G401.6 (cell line): ENCODE data around the gene PPP2R2D.
"Not testable (repeated sequence)": the region's sequence is repeated elsewhere in the genome, so short reads cannot be mapped to it uniquely, and the experiment has no call there.

ENCODE experiments used
- FAIRE-seq: peaks from 2 replicates; lab custom pipeline; 2012; peaks lifted over from hg19 to GRCh38; lab: Jason Lieb, UNC

Gene PPP2R2D

GRCh38 chr10:131868436-131868835 is 32.4 kb upstream of the PPP2R2D start:
- FAIRE-seq, result no peak

- no peak for FAIRE-seq
Measured at GRCh38 chr10:131869344-131869743, 31.5 kb upstream of the PPP2R2D start.

GRCh38 chr10:131870411-131870810 is 30.4 kb upstream of the PPP2R2D start:
- FAIRE-seq, result no peak

GRCh38 chr10:131870831-131871672 is 29.8 kb upstream of the PPP2R2D start:
- FAIRE-seq, result no peak

- FAIRE-seq, result no peak
Measured at GRCh38 chr10:131871673-131872005, 29.2 kb upstream of the PPP2R2D start.

GRCh38 chr10:131872011-131872826 is 28.6 kb upstream of the PPP2R2D start:
- FAIRE-seq, result no peak

- FAIRE-seq, result no peak
Measured at GRCh38 chr10:131872827-131873375, 27.9 kb upstream of the PPP2R2D start.

- FAIRE-seq, result no peak
Measured at GRCh38 chr10:131874991-131875451, 25.8 kb upstream of the PPP2R2D start.

GRCh38 chr10:131875501-131875900 is 25.3 kb upstream of the PPP2R2D start:
- FAIRE-seq, result no peak

- no peak for FAIRE-seq
Measured at GRCh38 chr10:131876017-131876416, 24.8 kb upstream of the PPP2R2D start.

GRCh38 chr10:131876508-131876907 is 24.3 kb upstream of the PPP2R2D start:
- no peak for FAIRE-seq

- no peak for FAIRE-seq
Measured at GRCh38 chr10:131880016-131880590, 20.7 kb upstream of the PPP2R2D start.

- no peak for FAIRE-seq
Measured at GRCh38 chr10:131881104-131881880, 19.5 kb upstream of the PPP2R2D start.

- FAIRE-seq, result no peak
Measured at GRCh38 chr10:131882151-131882550, 18.7 kb upstream of the PPP2R2D start.

GRCh38 chr10:131882590-131883451 is 18.0 kb upstream of the PPP2R2D start:
- FAIRE-seq, result no peak

- FAIRE-seq, result not testable (repeated sequence)
Measured at GRCh38 chr10:131883621-131884393, 17.0 kb upstream of the PPP2R2D start.

- FAIRE-seq, result no peak
Measured at GRCh38 chr10:131885391-131886165, 15.2 kb upstream of the PPP2R2D start.

GRCh38 chr10:131886237-131886636 is 14.6 kb upstream of the PPP2R2D start:
- FAIRE-seq, result no peak

- no peak for FAIRE-seq
Measured at GRCh38 chr10:131888186-131888604, 12.6 kb upstream of the PPP2R2D start.
